HG03378 (cell line): Measurements from ENCODE around the gene C11orf21.

ENCODE experiments used
- ATAC-seq: cut with Tn5 transposase; IDR thresholded peaks from one replicate; pipeline ENCODE4 v1.9.1; 2021; ENCODE audit warnings: mild to moderate bottlenecking, moderate library complexity; ENCODE audit not compliant: unreplicated experiment

C11orf21 gene

DNA sequence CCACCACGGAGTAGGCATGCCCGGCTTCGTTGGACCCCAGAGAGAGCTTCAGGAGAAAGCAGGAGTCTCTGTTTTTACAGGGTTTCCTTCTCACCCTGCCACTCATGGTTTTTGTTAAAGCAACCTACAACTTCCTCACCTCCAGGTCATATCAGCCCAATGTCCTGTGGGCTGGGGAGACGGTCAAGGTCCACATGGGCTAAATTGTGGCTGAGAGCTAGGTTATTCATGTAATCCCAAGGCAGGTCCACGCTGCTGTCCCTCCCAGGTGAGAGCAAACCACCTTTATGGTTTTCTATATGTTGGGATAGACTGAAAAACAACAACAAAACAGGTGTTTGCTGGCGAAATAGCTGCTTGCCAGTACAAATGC is 19.6 kb upstream of the C11orf21 start:
- no peak for ATAC-seq

DNA sequence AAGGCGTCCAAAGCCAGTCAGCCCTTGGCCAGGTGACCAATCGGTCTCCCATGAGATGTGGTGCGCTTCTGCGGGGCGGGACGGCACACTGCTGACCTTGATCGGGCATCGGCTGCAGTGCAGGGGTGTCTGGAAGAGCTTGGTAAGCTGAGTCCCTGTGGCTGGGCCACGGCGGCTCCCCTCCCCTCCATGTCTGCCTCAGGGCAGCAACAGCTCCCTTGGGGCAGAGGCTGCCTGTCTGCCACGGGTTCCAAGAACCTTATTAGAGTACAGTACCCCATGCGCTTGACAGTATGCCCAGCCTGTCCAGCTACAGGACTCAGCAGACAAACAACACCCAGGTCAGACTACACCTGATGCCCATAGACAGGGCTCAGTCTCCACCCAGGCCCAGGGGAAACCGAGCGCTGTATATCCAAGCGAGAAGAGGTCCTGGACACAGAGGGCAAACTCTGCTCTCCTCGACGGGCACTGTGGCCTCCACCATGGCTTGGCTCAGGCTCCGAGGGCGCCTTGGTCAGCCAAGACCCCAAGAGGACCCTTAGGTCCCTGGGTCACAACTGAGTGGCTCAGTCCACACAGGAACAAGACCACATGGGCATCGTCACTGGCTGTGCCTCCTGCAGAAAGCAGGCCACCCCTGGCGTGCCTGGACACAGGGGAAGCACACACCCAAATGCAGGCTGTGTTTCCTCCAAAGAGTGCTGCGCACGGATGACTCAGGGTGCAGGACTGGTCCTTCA is 19.0 kb upstream of the C11orf21 start:
- no peak for ATAC-seq

DNA sequence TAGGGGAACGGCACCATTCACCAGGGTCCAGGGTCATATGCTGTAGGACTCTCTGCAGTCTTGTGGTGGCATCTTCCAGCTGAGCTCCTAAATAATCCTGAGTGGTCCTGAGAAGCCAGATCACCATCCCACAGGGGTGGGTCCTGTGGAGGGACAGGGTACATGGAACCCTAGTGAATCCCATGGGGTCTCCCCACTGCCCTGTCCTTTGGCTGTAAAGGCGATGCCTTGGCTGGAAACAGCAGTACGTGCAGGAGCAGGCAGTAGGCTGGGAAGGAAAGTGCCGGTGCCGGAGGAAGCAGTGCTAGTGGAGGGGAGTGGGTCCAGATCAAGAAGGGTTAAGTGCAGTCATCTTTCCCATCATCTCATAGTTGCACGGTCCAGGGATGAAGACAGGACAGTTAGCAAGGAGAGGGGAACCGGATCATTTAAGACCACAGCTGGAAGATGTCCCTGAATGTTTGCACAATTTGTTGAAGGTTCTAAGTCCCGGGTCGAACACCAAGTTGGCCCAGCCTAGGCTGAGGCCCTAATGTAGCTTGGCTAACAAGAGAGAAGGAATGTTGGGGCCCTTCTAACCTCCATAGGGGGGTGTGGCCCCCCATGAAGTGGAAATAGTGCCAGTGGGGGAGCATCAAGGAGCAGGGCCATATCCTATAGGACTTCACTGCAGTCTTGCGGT is 18.2 kb upstream of the C11orf21 start:
- no peak for ATAC-seq

DNA sequence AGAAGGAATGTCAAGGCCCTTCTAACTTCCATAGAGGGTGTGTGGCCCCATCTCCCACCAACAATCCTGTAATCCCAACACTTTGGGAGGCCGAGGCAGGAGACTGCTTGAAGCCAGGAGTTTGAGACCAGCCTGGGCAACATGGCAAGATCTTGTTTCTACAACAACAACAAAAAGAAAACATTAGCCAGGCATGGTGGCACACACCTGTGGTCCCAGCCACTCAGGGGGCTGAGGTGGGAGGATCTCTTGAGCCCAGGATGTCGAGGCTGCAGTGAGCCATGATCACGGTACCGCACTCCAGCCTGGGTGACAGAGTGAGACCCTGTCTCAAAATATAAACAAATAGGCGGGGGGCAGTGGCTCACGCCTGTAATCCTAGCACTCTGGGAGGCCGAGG is 17.0 kb upstream of the C11orf21 start:
- ATAC-seq, result no peak

DNA sequence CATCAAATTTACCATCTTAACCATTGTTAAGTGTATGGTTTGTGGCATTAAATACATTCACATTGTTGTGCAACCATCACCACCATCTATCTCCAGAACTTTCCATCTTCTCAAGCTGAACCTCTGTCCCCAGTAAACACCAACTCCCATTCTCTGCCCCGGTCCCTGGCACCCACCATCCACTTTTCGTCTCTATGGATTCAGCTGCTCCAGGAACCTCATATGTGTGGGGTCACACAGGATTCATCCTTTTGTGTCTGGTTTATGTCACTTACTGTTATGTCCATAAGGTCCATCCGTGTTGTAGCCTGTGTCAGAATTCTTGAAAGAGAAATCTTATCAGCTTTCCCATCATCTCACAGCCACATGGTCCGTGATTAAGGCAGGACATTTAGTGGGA is 16.4 kb upstream of the C11orf21 start:
- no peak for ATAC-seq

DNA sequence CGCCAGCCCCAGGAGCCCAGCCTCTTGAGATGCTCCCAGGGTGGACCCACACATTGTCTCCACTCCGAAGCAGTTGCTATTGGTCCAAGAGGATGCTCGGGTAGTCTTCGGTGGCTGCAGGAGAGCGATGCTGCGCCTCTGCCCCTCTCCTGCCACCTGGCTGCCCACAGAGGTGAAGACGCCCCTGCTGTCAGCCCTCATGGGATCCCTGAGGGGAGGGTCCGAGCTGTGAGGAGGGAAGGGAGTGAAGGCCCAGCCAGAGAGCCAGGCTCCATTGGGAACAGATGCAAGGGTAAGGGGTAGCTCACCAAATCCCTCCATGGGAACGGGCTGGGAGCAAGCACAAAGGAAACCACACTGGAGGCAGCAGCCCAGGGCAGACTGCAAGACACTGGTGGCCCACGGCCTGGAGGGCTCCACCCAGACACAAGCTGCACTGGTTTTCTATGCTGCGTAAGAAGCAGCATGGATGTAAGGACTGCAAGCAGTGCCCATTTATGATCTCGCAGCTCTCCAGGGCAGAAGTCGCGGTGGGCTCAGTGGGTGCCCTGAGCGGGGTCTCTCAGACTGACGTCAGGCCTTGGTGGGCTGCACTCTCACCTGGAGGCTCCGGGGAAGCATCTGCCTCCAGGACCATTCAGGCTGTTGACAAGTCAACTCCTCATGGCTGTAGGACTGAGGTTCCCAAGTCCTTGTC is 15.8 kb upstream of the C11orf21 start:
- no peak for ATAC-seq

DNA sequence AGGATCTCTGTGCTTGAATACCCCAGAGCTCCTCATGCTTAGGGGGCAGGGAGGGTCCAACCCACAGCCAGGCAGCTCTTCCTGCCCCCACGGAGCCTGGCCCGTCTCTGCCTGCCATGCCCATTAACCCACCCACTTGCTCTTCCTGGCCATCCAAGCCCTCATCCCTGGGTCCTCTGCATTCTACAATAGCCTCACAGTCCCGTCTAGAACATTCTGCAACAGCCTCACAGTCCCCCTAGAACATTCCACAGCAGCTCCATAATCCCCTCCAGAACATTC is 15.2 kb upstream of the C11orf21 start:
- no peak for ATAC-seq

DNA sequence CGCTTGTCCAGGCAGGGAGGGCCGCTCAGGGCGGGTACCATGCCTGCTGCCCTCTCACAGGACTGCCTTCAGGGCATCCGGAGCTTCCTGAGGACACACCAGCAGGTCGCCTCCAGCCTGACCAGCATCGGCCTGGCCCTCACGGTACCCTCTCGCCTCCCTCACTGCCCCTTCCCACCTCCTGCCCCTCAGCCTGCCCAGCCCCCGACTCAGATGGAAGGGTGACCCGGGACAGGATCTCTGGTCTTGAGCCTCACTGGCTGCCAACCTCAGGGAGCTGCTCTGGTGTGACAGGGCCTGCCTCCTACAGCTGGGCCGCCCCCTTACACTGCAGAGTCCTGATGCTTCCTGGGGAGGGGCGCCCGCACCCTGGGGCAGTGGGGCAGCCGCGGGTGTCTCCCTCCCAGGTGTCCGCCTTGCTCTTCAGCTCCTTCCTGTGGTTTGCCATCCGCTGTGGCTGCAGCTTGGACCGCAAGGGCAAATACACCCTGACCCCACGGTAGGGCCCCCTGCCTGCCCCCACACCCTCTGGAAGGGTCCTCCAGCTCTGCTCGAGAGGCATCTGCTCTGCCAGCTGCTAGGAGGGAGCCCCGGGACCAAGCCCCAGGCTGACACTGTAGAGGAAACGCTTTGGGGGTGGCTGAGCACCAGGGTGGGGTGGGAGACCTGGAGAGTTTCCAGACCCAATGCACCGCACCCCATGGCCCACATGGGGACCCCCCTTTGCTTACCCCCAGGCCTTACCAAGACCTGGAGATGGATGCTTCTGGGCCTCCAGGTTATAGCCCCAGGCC is 14.6 kb upstream of the C11orf21 start:
- ATAC-seq, result no peak

DNA sequence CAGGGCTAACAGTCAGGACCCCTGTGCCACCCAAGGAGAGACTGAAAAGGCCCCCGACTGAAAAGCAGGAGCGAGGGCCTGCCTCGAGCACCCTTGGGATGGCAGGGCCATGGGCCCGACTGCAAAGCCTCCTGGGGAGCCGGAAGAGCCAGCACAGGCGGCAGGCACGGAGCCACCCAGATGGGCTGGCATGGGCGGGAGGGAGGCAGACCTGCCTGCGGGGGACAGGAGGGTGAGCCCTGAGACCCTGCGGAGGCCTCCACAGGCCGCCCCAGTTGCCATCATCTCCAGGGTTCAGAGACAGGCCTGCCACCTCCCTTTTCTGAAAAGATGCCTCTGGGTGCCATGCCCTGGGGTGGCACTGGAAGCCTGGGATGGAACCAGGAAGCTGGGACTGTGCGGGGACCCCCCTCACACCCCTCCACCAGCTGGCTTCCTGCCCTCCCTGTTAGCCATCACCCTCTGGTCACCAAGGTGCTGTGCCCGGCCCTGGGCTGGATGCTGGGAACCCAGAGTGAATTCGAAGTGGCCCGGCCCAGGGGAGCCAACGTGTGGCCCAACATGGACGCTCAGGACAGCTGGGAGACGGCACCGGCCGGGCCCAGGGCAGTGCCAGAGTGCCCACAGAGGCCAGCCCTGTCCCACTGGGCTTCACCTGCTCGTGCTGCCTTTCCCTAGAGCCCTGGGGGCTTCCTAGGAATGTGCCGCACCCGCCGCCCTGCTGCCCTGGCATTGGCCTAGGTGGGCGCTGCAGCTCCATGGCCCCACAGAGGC is 13.9 kb upstream of the C11orf21 start:
- no peak for ATAC-seq

DNA sequence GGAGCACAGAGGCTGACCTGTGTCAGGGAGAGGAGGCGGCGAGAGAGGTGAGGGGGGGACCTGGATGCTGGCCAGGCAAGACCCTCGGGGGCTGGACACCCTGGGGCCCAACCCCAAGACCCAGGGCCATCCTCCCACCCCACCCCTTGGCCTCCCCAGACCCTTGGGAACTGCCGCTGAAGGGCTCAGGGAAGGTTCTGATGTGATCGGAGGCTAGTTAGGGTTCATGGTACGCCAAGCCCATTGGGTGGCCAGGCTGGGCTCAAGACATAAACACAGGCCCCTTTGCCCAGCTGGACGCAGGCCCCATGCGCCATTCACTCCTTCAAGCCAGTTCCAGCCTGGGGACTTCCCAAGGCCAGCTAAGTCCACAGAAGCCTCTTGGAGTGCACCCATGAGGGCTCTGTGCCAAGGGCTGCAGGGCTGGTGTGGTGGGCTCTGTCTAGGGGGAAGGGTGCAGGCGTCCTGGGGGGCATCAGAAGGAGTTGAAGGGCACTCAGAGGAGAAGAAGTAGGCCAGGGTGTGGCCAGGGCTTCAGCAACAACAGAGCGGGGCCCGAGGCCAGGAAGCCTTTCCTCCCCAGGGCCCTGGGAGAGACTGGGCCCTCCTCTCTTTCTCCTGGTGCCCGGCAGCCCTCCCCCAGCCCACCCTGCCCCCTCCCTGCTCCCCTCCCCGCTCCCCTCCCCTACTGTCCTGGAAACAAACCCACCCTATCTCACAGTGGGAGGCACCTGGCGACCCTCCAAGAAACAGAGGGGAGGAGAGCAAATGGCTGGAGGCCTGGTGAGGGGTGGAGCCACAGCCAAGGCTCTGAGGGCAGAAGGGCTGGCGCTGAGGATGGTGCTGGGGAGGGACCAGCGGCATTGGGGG is 13.0 kb upstream of the C11orf21 start:
- ATAC-seq, result no peak

DNA sequence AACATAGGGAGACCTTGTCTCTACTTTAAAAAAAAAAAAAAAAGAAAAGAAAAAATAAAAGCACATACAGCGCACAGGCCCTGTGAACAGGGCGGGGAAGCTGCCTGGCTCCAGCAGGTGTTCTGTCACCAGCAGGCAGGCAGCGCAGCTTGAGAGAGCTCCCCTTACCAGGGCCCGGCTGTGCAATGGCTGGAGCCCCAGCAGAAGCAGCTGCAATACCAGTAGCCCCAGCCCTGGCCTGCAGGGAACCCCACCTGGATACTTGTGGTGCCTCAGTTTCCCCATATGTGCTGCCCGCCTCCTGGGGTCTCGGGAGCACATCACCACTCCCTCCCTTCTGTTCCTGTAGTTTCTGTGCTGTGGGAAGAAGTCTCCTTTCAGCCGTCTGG is 12.4 kb upstream of the C11orf21 start:
- ATAC-seq, result no peak

DNA sequence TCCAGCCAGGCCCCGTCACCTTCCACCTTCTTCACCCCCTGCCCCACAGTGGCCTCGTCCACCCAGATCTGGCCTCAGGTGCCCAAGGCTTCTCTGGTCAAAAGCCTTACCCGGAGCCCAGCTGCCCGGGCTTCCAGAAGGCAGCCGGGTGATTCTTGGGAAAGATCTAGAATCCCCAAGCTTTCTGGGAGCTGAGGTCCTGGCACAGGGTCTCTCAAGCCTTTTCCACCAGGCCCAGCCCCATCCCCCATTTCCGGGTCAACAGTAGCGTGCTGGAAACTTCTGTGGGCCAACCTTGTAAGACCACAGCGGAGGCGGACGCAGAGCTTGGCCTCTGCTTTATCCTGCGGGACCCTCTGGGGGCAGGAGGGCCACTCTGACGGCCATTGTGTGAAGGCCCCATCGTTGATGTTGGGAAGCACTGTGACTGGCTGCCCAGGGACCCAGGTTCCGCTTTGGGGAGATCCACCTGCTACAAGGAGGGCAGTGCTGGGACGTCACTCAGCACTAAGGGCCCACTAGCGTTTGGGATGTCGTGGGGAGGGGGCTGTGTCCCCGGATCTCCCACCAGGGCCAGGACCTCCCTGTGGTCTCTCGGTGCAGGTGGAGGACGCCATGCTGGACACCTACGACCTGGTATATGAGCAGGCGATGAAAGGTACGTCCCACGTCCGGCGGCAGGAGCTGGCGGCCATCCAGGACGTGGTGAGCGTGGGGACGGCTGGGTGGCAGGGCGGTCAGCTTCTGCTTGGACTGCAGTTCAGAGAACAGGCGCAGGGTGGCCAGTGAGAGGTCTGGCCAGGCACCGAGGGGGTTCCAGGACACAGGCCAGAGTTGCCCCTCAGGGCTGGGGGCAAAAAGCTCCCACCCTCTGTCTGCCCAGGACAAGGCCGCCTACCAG is 11.6 kb upstream of the C11orf21 start:
- no peak for ATAC-seq

DNA sequence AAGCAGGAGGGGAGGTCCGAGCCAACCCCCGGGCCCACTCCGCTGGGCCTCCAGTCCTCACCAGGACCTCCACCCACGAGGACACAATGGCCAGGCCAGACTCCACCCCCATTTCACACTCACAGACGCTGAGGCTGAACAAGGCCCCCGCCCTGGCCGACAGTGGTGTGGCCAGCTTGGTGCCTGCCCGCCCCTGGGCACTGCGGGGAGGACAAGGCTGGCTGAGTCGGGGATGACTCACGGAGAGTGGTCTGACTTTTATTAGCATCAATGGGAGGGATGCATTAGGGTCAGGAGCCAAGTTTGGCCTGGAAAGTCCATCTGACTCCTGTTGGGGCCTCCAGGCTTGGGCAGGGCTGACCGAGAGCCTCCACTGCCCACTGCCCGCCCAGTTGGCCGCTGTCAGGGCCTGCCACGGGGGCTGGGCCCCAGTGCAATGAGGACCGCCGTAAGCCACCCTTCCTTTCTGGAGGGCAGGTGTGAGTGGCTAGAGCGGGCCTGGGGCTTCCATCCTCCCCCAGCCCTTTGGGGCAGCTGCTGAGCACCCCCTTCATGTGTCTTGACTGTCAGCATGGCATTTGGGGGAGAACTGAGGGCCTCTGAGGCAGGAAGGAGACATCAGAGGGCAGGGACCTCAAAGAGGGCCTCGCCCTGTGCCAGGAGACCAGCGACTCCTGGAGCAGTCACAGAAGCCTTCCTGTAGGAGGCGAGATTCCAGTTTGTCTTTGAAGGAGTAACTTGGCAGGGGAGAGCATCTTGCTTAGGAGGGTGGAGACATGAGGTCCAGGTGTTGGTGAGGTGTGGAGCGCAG is 10.7 kb upstream of the C11orf21 start:
- no peak for ATAC-seq

DNA sequence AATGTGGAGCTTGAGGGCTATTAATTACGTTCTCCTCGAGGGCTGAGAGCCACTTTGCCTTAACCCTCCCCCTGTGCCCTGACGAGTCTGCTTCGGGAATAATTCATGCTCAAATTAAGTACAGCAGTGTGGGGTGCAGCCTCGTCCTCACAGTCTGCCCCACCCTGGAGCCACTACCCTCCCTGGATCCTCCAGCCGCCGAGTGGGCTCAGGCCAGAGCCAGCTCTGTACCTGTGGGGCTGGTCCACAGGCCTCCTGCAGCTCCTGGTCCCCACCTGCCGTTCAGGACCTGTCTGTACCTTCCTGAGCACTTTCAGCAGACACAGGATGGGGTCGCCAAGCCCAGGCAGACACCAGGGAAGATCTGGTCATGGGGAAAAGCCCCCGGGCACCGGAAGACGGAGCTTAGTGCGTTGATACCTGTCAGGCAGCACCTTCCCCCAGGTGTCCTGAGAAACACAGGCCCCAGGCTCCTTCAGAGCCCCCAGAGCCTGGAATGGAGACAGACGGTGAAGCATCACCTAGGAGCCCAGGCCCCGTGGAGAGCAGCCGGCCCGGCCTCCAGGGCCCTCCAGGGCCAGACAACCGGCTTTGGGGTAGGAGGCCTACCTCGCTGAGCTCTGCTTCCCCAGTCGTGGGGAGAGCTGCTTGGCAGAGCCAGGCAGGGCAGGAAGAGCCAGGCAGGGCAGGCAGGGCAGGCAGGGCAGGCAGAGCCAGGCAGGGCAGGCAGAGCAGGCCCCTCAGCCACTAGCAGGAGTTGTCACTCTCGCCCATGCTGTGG is 9.8 kb upstream of the C11orf21 start:
- no peak for ATAC-seq

DNA sequence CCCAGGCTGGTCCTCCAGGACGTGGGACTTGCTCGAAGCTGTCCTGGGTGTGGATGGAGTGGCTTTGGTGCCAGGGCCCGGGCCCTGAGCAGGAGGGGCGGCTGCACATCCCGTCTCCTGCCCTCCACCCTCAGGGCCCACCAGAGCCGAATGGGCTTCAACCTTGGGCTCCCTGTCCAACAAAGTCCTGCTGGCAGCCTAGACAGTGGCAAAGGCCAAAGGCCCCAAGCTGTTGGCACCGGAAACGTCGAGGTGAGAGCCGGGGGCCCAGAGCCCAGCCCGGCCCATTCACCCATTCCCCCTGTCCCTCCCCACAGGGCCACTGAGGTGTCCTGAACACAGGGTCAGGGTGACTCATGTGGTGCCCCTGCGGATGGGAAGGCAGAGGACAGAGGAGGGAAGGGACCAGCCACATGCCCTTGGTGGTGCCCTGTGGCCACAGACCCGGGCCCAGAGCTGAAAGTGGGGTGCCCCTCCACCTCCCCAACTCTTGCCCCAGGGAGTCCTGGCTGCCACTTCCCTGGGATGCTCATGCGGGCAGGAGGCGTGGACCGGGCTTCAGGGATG is 9.2 kb upstream of the C11orf21 start:
- ATAC-seq, result no peak

DNA sequence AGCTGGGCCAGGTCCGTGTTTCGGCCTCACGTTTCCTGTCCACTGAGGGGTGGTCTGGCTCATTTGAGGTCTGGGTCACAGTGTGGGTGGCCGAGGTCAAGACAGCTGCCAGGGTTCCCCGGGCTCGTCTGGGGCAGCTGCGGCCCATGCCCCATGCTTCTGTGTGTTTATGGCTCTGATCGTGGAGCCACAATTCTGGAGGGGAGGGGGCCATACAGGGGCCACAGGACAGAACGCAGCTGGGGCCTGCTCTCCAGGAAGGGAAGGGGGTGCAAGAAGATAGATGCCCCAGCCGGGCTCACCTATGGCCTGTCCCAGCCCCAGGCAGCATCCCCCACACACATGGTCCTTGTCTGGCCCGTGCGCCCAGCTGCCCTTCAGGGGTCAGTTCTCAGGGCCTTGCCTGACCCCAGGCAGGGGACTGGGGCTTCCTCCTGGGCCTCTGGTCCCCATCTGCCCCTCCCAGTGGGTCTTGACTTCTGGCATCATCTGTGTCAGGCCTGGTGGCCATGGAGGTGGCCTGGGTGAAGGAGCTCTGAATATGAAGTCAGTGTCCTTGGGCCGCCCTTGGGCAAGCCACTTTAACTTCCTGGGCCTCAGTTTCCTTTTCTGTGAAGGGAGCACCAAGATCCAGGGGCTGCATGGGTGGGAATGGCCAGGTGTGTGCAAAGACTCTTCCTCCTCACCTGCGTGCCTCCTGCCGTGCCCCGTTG is 8.5 kb upstream of the C11orf21 start:
- ATAC-seq, result no peak
